Activated CD8-positive, alpha-beta memory T cell treated with anti-CD3 and anti-CD28 coated beads, Interleukin-2, amount 50 U/mL, for 4 hours (primary cell): ENCODE measurements around the gene CBX4.
A peak's percentile ranks its signal among the peaks of the same experiment; 100 is the strongest.

ENCODE experiments used
- DNase-seq: peaks from one replicate; pipeline ENCODE4 v3.0.0-alpha.2; 2020

Gene CBX4

GRCh38 chr17:79839356-79840268, at the start of gene CBX4:
CBX4 (minus strand) TSS chr17:79839440; CDS start chr17:79839251, 189 bp downstream.
- DNase-seq: peak; percentile 92

- no peak for DNase-seq
Observed at GRCh38 chr17:79888009-79888540, 48.8 kb upstream of the CBX4 start.

- DNase-seq: no peak
Observed at GRCh38 chr17:79887451-79887991, 48.3 kb upstream of the CBX4 start.

GRCh38 chr17:79883202-79883601, 44.0 kb upstream of the CBX4 start:
- no peak for DNase-seq

GRCh38 chr17:79878329-79878947, 39.2 kb upstream of the CBX4 start:
- DNase-seq: no peak

GRCh38 chr17:79877041-79877440, 37.8 kb upstream of the CBX4 start:
- no peak for DNase-seq

GRCh38 chr17:79875511-79875910, 36.3 kb upstream of the CBX4 start:
- DNase-seq: no peak

- no peak for DNase-seq
Observed at GRCh38 chr17:79874329-79874981, 35.2 kb upstream of the CBX4 start.

- no peak for DNase-seq
Observed at GRCh38 chr17:79873583-79873982, 34.3 kb upstream of the CBX4 start.

- no peak for DNase-seq
Observed at GRCh38 chr17:79872762-79873161, 33.5 kb upstream of the CBX4 start.

GRCh38 chr17:79871131-79871530, 31.9 kb upstream of the CBX4 start:
- no peak for DNase-seq

GRCh38 chr17:79870540-79870939, 31.3 kb upstream of the CBX4 start:
- DNase-seq: no peak

- no peak for DNase-seq
Observed at GRCh38 chr17:79866791-79867518, 27.7 kb upstream of the CBX4 start.

- no peak for DNase-seq
Observed at GRCh38 chr17:79865351-79866210, 26.3 kb upstream of the CBX4 start.

GRCh38 chr17:79864617-79865250, 25.5 kb upstream of the CBX4 start:
- DNase-seq: no peak

- no peak for DNase-seq
Observed at GRCh38 chr17:79864147-79864546, 24.9 kb upstream of the CBX4 start.

- no peak for DNase-seq
Observed at GRCh38 chr17:79862771-79863440, 23.7 kb upstream of the CBX4 start.

GRCh38 chr17:79862238-79862637, 23.0 kb upstream of the CBX4 start:
- DNase-seq: no peak

- DNase-seq: no peak
Observed at GRCh38 chr17:79861413-79862216, 22.4 kb upstream of the CBX4 start.
